HG03139 (cell line): ENCODE results near the gene INIP.
"Not testable (repeated sequence)": the region's sequence is repeated elsewhere in the genome, so short reads cannot be mapped to it uniquely, and the experiment has no call there.

ENCODE experiments used
- ATAC-seq: cut with Tn5 transposase; IDR thresholded peaks from one replicate; pipeline ENCODE4 v1.9.1; 2021; ENCODE audit not compliant: unreplicated experiment

The INIP gene

GRCh38 chr9:112743216-112743836 lies 25.4 kb upstream of the INIP start:
- ATAC-seq: no peak

- no peak for ATAC-seq
Observed at GRCh38 chr9:112734892-112735291, 17.0 kb upstream of the INIP start.

GRCh38 chr9:112731971-112732370 lies 14.1 kb upstream of the INIP start:
- ATAC-seq: no peak

GRCh38 chr9:112728401-112728800 lies 10.5 kb upstream of the INIP start:
- no peak for ATAC-seq

GRCh38 chr9:112726428-112726827 lies 8.5 kb upstream of the INIP start:
- no peak for ATAC-seq

GRCh38 chr9:112725961-112726360 lies 8.0 kb upstream of the INIP start:
- no peak for ATAC-seq

- not testable (repeated sequence) for ATAC-seq
Observed at GRCh38 chr9:112722749-112723148, 4.8 kb upstream of the INIP start.

GRCh38 chr9:112720113-112720780 lies 2.3 kb upstream of the INIP start:
- no peak for ATAC-seq

GRCh38 chr9:112719696-112720095 lies 1.8 kb upstream of the INIP start:
- ATAC-seq: no peak

- ATAC-seq: no peak
Observed at GRCh38 chr9:112719241-112719691, 1.3 kb upstream of the INIP start.

GRCh38 chr9:112712678-112713077 lies 5.2 kb downstream of the INIP start:
- no peak for ATAC-seq

GRCh38 chr9:112711050-112711689 lies 6.7 kb downstream of the INIP start:
- ATAC-seq: no peak

GRCh38 chr9:112705768-112706427 lies 12.0 kb downstream of the INIP start:
- no peak for ATAC-seq

- ATAC-seq: no peak
Observed at GRCh38 chr9:112703304-112703703, 14.6 kb downstream of the INIP start.

GRCh38 chr9:112700085-112700484 lies 17.8 kb downstream of the INIP start:
- no peak for ATAC-seq

- ATAC-seq: no peak
Observed at GRCh38 chr9:112699230-112699629, 18.7 kb downstream of the INIP start.

GRCh38 chr9:112696461-112696860 lies 21.5 kb downstream of the INIP start:
- no peak for ATAC-seq

GRCh38 chr9:112694706-112695555 lies 23.0 kb downstream of the INIP start:
- ATAC-seq: no peak

- ATAC-seq: no peak
Observed at GRCh38 chr9:112689161-112689740, 28.7 kb downstream of the INIP start.

GRCh38 chr9:112680731-112681402 lies 37.0 kb downstream of the INIP start:
- no peak for ATAC-seq
